PC-9 (cell line): ENCODE measurements around the gene LCE5A. TPM values are rescaled to one million over a fixed set of nuclear protein-coding genes. Genes with fewer than 3 reads are reported as not detected.

Source experiments
- BruUV-seq: library from RNA; stranded (reverse); fragments of 400-500 nt; replicated peaks from 2 replicates; lab custom pipeline; 2021; lab: Mats Ljungman, UMichigan
- CTCF ChIA-PET: fragments of 300-600 bp; sonication (Branson Sonifier 250); formaldehyde crosslinking; loops from one replicate; lab custom pipeline; 2022; ENCODE audit warnings: antibody characterized with exemption; lab: Charles Lee
- POLR2A ChIA-PET: fragments of 300-600 bp; sonication (Branson Sonifier 250); formaldehyde crosslinking; loops from one replicate; lab custom pipeline; 2022; ENCODE audit warnings: antibody characterized with exemption; ENCODE audit not compliant: unreplicated experiment; lab: Charles Lee
- DNase-seq, 2 experiments: peaks; one replicate each; pipeline versions ENCODE4 v3.0.0 to v3.0.0-alpha.2; 2015 to 2022; ENCODE audit warnings: mixed read lengths in 1 of 2
- H2AFZ ChIP-seq: fragments of 200-600 bp; sonication (generic); 2 replicates; pipeline ENCODE4 v1.8.1; 2017; ENCODE audit warnings: antibody characterized with exemption
- H3F3A ChIP-seq: fragments of 200-600 bp; sonication (generic); 2 replicates; pipeline ENCODE4 v1.8.1; 2017; ENCODE audit warnings: antibody characterized with exemption, mild to moderate bottlenecking, low read depth; ENCODE audit not compliant: insufficient read depth
- H3K27ac ChIP-seq: fragments of 200-600 bp; sonication (generic); 2 replicates; pipeline ENCODE4 v1.6.1; 2016; ENCODE audit warnings: mixed run types
- H3K27me3 ChIP-seq: fragments of 200-600 bp; sonication (generic); 2 replicates; pipeline ENCODE4 v1.6.1; 2016; ENCODE audit warnings: low read depth, mixed run types; ENCODE audit not compliant: insufficient read depth
- H3K36me3 ChIP-seq: fragments of 200-600 bp; sonication (generic); 2 replicates; pipeline ENCODE4 v1.6.1; 2016; ENCODE audit warnings: low read depth, mixed run types
- H3K4me1 ChIP-seq: fragments of 200-600 bp; sonication (generic); replicated peaks from 2 replicates; pipeline ENCODE4 v1.6.1; 2016; ENCODE audit warnings: mixed run types; ENCODE audit not compliant: insufficient read depth
- H3K4me2 ChIP-seq: fragments of 200-600 bp; sonication (generic); 2 replicates; pipeline ENCODE4 v1.6.1; 2017; ENCODE audit warnings: mixed run types
- H3K4me3 ChIP-seq: fragments of 200-600 bp; sonication (generic); 2 replicates; pipeline ENCODE4 v1.6.1; 2016; ENCODE audit warnings: mixed run types
- H3K79me2 ChIP-seq: fragments of 200-600 bp; sonication (generic); 2 replicates; pipeline ENCODE4 v1.6.1; 2017; ENCODE audit warnings: low read depth, mixed run types
- H3K9me2 ChIP-seq: fragments of 200-600 bp; sonication (generic); 2 replicates; pipeline ENCODE4 v1.8.1; 2017; ENCODE audit warnings: mild to moderate bottlenecking; ENCODE audit not compliant: insufficient read depth
- H3K9me3 ChIP-seq: fragments of 200-600 bp; sonication (generic); 2 replicates; pipeline ENCODE4 v1.8.1; 2016; ENCODE audit warnings: low read depth; ENCODE audit not compliant: insufficient read depth
- H4K20me1 ChIP-seq: fragments of 200-600 bp; sonication (generic); 2 replicates; pipeline ENCODE4 v1.8.1; 2017; ENCODE audit not compliant: insufficient read depth
- EZH2 ChIP-seq: fragments of 200-600 bp; sonication (generic); IDR thresholded peaks from 2 replicates; pipeline ENCODE4 v1.8.0; 2017; ENCODE audit warnings: antibody characterized with exemption, low read depth
- intact Hi-C: fragments of 100-400 bp; cut with micrococcal nuclease; formaldehyde crosslinking; loops from one replicate; pipeline ENCODE4 v1.10.0; 2022; ENCODE audit not compliant: unreplicated experiment
- total RNA-seq: library from RNA; stranded (reverse); gene quantifications from 2 replicates; pipeline ENCODE4 v1.2.3, GENCODE V29; 2021
- TF ChIP-seq, protein P1 (sequence below): fragments of 200-600 bp; sonication (generic); conservative IDR thresholded peaks from 2 replicates; pipeline ENCODE4 v1.6.1; 2017; ENCODE audit warnings: mixed run types, antibody characterized with exemption, mild to moderate bottlenecking, moderate library complexity

LCE5A gene
- total RNA-seq, 1 experiment from 2014 or later = not detected

DNA sequence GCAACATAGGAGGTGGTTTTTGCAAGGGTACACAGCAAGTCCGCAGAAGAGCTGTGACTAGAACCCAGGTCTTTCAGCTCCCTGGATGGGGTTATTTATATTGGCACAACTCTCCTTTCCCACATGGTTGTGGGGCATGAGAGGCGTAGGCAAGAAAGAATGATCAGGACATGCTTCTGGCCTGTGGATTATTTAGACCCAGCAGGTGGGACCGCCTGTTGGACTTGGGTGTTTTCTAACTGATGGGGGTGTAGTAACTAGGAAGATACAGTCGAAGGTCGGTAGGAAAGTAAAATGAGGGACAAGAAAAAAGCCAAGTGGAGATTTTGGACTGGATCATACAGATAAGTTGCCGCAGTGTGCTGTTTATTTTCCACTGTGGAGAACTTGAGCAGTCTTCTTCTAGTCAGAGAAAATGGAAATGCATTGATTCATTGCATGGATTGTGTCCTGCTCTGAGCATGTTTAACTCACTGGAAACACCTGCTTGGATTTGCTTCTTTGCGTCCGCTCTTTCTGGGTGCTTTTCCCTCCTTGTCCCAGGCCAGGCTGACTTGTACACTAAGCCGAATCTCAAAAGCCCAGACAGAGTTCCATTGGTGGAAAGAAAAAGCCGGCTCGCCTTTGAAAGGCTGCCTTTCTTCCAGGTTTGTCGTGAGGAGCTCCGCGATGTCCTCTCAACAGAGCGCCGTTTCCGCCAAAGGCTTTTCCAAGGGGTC lies 4.3 kb downstream of the LCE5A start:
- no peaks in the 10 kb centered on the region for H3K9me2 ChIP-seq
- POLR2A ChIA-PET = no interaction called here
- no peak for DNase-seq
- no peaks in the 10 kb centered on the region; the same call in 1 of the 2 replicates for H4K20me1 ChIP-seq
- no peak overlapping the region for H3K4me3 ChIP-seq
- H3K27ac ChIP-seq = no peak overlapping the region
- H3K79me2 ChIP-seq = no peaks in the 10 kb centered on the region
- no TSS peak for BruUV-seq
- CTCF ChIA-PET = no interaction called here
- H3K9me3 ChIP-seq = no peaks in the 10 kb centered on the region
- intact Hi-C loops = no loop called here
- TF ChIP-seq, protein P1, sequence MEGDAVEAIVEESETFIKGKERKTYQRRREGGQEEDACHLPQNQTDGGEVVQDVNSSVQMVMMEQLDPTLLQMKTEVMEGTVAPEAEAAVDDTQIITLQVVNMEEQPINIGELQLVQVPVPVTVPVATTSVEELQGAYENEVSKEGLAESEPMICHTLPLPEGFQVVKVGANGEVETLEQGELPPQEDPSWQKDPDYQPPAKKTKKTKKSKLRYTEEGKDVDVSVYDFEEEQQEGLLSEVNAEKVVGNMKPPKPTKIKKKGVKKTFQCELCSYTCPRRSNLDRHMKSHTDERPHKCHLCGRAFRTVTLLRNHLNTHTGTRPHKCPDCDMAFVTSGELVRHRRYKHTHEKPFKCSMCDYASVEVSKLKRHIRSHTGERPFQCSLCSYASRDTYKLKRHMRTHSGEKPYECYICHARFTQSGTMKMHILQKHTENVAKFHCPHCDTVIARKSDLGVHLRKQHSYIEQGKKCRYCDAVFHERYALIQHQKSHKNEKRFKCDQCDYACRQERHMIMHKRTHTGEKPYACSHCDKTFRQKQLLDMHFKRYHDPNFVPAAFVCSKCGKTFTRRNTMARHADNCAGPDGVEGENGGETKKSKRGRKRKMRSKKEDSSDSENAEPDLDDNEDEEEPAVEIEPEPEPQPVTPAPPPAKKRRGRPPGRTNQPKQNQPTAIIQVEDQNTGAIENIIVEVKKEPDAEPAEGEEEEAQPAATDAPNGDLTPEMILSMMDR = no peak
- no peak for TF ChIP-seq EZH2
- no peaks in the 10 kb centered on the region; the same call in 1 of the 2 replicates for H3K27me3 ChIP-seq
- H2AFZ ChIP-seq = no peak overlapping the region
- no peaks in the 10 kb centered on the region for H3K36me3 ChIP-seq
- H3F3A ChIP-seq = 0 out of 2 replicates have a peak, but pooled peaks cover 3% of the 10 kb centered on the region
- no peak overlapping the region for H3K4me2 ChIP-seq
- H3K4me1 ChIP-seq = peaks cover 13% of the 10 kb centered on the region

DNA sequence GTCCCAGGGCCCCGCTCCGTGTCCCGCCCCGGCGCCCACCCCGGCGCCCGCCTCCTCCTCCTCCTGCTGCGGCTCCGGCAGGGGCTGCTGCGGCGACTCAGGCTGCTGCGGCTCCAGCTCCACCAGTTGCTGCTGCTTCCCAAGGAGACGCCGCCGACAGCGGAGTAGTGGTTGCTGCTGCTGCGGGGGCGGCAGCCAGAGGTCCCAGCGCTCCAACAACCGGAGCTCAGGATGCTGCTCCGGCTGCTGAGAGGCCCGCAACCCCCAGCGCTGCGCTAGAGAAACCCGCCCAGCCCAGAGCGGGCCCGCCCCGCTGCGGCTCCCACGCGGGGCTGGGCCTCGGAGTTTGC lies 4.8 kb downstream of the LCE5A start:
- H3K79me2 ChIP-seq = no peaks in the 10 kb centered on the region
- no peaks in the 10 kb centered on the region for H3K9me3 ChIP-seq
- TF ChIP-seq, protein P1 = no peak
- TF ChIP-seq EZH2 = no peak
- no peaks in the 10 kb centered on the region for H3K9me2 ChIP-seq
- peaks cover 13% of the 10 kb centered on the region for H3K4me1 ChIP-seq
- BruUV-seq = no TSS peak
- no peaks in the 10 kb centered on the region; the same call in 1 of the 2 replicates for H4K20me1 ChIP-seq
- H3F3A ChIP-seq = 0 out of 2 replicates have a peak, but pooled peaks cover 3% of the 10 kb centered on the region
- no peak overlapping the region for H3K4me3 ChIP-seq
- no peaks in the 10 kb centered on the region for H3K36me3 ChIP-seq
- no peaks in the 10 kb centered on the region; the same call in 1 of the 2 replicates for H3K27me3 ChIP-seq
- no peak overlapping the region for H2AFZ ChIP-seq
- H3K27ac ChIP-seq = no peak overlapping the region
- no peak overlapping the region for H3K4me2 ChIP-seq
- ChIA-PET POLR2A (no interaction called here), CTCF (no interaction called here)
- no peak for DNase-seq
- intact Hi-C loops = no loop called here

DNA sequence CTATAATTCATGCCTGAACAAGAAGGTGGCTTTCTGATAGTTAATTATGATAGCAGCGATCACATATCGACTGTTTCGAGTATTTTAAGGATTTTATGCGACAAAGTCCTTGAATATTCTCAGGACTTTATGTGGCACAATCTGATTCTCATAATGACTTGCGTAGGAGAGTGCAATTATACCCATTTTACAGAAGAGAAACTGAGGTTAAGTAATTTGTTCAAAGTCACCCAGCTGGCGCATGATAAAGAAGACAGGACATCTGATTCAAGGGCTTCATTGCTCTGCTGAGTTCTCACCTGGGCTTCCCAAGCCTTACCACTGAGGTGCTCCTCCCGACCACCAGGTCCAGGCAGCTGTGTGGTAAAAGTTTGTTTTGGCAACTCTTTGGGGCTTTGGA lies 5.5 kb downstream of the LCE5A start:
- Histone ChIP-seq H3K9me3 (no peaks in the 10 kb centered on the region), H3F3A (0 out of 2 replicates have a peak, but pooled peaks cover 3% of the 10 kb centered on the region), H3K4me1 (peaks cover 13% of the 10 kb centered on the region), H3K9me2 (no peaks in the 10 kb centered on the region), H3K79me2 (no peaks in the 10 kb centered on the region), H3K27ac (no peak overlapping the region; the same call in 1 of the 2 replicates), H2AFZ (no peak overlapping the region), H3K27me3 (no peaks in the 10 kb centered on the region; the same call in 1 of the 2 replicates), H4K20me1 (no peaks in the 10 kb centered on the region; the same call in 1 of the 2 replicates), H3K36me3 (no peaks in the 10 kb centered on the region), H3K4me2 (no peak overlapping the region), H3K4me3 (no peak overlapping the region)
- no TSS peak for BruUV-seq
- ChIA-PET POLR2A (no interaction called here), CTCF (no interaction called here)
- TF ChIP-seq, protein P1 = no peak
- no peak for TF ChIP-seq EZH2
- no peak for DNase-seq
- intact Hi-C loops = no loop called here
